HepG2 (cell line): Measurements from ENCODE around the gene CTDNEP1. TPM values are rescaled to one million over a fixed set of nuclear protein-coding genes. Genes with fewer than 3 reads are reported as not detected.
A peak's percentile ranks its signal among the peaks of the same experiment; 100 is the strongest.

Experiments
- ATAC-seq: fragments of 200-7000 bp; cut with Tn5 transposase; 3 replicates; pipeline ENCODE4 v1.9.1; 2020; ENCODE audit warnings: mild to moderate bottlenecking, moderate library complexity
- BruUV-seq: library from RNA; stranded (reverse); fragments of 400-500 nt; replicated peaks from 2 replicates; lab custom pipeline; 2021; lab: Mats Ljungman, UMichigan
- CTCF ChIA-PET: fragments of 300-600 bp; formaldehyde crosslinking; extraction: SDS; loops from one replicate; lab custom pipeline; 2021; ENCODE audit warnings: low total read pairs, inconsistent platforms, low intra/inter-chr PET ratio; lab: Yijun Ruan, JAX
- POLR2A ChIA-PET: fragments of 350-600 bp; sonication (Branson Sonifier 250); formaldehyde crosslinking; loops from one replicate; lab custom pipeline; 2020; ENCODE audit warnings: antibody characterized with exemption, inconsistent platforms; lab: Yijun Ruan, JAX
- DNase-seq: peaks from one replicate; pipeline ENCODE4 v3.0.0-alpha.2; 2015; ENCODE audit warnings: low spot score
- FAIRE-seq: peaks from 3 replicates; lab custom pipeline; 2011; peaks lifted over from hg19 to GRCh38; lab: Jason Lieb, UNC
- H2AFZ ChIP-seq: one replicate; pipeline ENCODE4 v1.6.1; 2011; ENCODE audit warnings: low read length, inconsistent platforms
- H3K27ac ChIP-seq: fragments of 300-600 bp; 3 replicates; pipeline ENCODE4 v1.8.0; 2011; ENCODE audit warnings: mixed run types, mild to moderate bottlenecking, mixed read lengths, low read length, inconsistent platforms; ENCODE audit not compliant: insufficient read depth; ENCODE audit errors: extremely low read length
- H3K27me3 ChIP-seq, 2 experiments: fragments of 200-600 bp in 1 of 2; 2 replicates in 1 of 2; 3 replicates in 1 of 2; pipeline versions ENCODE4 v1.6.0 to v1.8.0; 2011; ENCODE audit warnings: low read length in 2 of 2, mild to moderate bottlenecking in 2 of 2, moderate library complexity in 2 of 2, inconsistent platforms in 1 of 2; ENCODE audit not compliant: insufficient read depth in 2 of 2, control insufficient read depth in 1 of 2
- H3K36me3 ChIP-seq, 2 experiments: fragments of 200-600 bp in 1 of 2; replicated peaks in 1 of 2; 2 replicates in 1 of 2; 3 replicates in 1 of 2; pipeline versions ENCODE4 v1.5.1 to v1.8.0; 2011; ENCODE audit warnings: low read length in 2 of 2, inconsistent platforms in 1 of 2; ENCODE audit not compliant: insufficient read depth in 2 of 2, control insufficient read depth in 1 of 2
- H3K4me1 ChIP-seq: 2 replicates; pipeline ENCODE4 v1.5.1; 2012; ENCODE audit warnings: low read length, inconsistent platforms; ENCODE audit not compliant: insufficient read depth
- H3K4me2 ChIP-seq: 2 replicates; pipeline ENCODE4 v1.6.0; 2011; ENCODE audit warnings: low read depth, low read length, inconsistent platforms
- H3K4me3 ChIP-seq, 3 experiments: fragments of 200-600 bp in 1 of 3; sonication (generic), shearing (Covaris generic) in 1 of 3; replicated peaks in 1 of 3; 2 replicates each; pipeline ENCODE4 v1.5.1; 2011 to 2016; ENCODE audit warnings: low read length in 3 of 3, inconsistent platforms in 2 of 3, low read depth in 2 of 3, mild to moderate bottlenecking in 2 of 3, control low read depth in 1 of 3, mixed read lengths in 1 of 3; ENCODE audit not compliant: insufficient read depth in 1 of 3
- H3K79me2 ChIP-seq: one replicate; pipeline ENCODE4 v1.6.1; 2011; ENCODE audit warnings: low read length, inconsistent platforms; ENCODE audit not compliant: insufficient read depth
- H3K9ac ChIP-seq: 2 replicates; pipeline ENCODE4 v1.6.0; 2011; ENCODE audit warnings: mild to moderate bottlenecking, low read depth, low read length, inconsistent platforms; ENCODE audit not compliant: insufficient read depth
- H3K9me3 ChIP-seq: 2 replicates; pipeline ENCODE4 v1.5.1; 2012; ENCODE audit warnings: mild to moderate bottlenecking, low read length
- H4K20me1 ChIP-seq: 2 replicates; pipeline ENCODE4 v1.6.0; 2011; ENCODE audit warnings: inconsistent platforms, mild to moderate bottlenecking, low read length, moderate library complexity; ENCODE audit not compliant: insufficient read depth
- DBP ChIP-seq: sonication (generic); formaldehyde crosslinking; IDR thresholded peaks from 2 replicates; pipeline ENCODE4 v1.4.0; 2020; ENCODE audit warnings: missing genetic modification reagents; ENCODE audit errors: not compliant biosample characterization
- DRAP1 ChIP-seq: IDR thresholded peaks from 2 replicates; pipeline ENCODE4 v1.6.1; 2016; ENCODE audit warnings: missing genetic modification reagents, missing compliant biosample characterization
- E2F2 ChIP-seq: sonication (generic); formaldehyde crosslinking; IDR thresholded peaks from 2 replicates; pipeline ENCODE4 v1.4.0; 2020; ENCODE audit warnings: missing genetic modification reagents, borderline replicate concordance
- FOXK1 ChIP-seq: sonication (generic); formaldehyde crosslinking; IDR thresholded peaks from 2 replicates; pipeline ENCODE4 v1.4.0; 2020; ENCODE audit warnings: low read depth, missing genetic modification reagents, borderline replicate concordance
- JDP2 ChIP-seq: sonication (generic); formaldehyde crosslinking; IDR thresholded peaks from 2 replicates; pipeline ENCODE4 v1.8.1; 2022; ENCODE audit warnings: missing genetic modification reagents, borderline replicate concordance
- LCORL ChIP-seq, 2 experiments: fragments of 450-650 bp in 1 of 2; sonication (generic) in 1 of 2; formaldehyde crosslinking in 1 of 2; IDR thresholded peaks; 2 replicates each; pipeline versions ENCODE4 v1.5.0 to v1.6.1; 2017 to 2020; ENCODE audit warnings: antibody characterized with exemption in 1 of 2, missing genetic modification reagents in 1 of 2
- MXI1 ChIP-seq: IDR thresholded peaks from 3 replicates; pipeline ENCODE4 v1.6.1; 2012; ENCODE audit warnings: low read depth, low read length, inconsistent platforms, borderline replicate concordance
- POGZ ChIP-seq: sonication (generic); formaldehyde crosslinking; IDR thresholded peaks from 2 replicates; pipeline ENCODE4 v1.4.0; 2020; ENCODE audit warnings: mild to moderate bottlenecking, missing genetic modification reagents
- POLR2AphosphoS2 ChIP-seq: IDR thresholded peaks from 2 replicates; pipeline ENCODE4 v1.6.1; 2011; ENCODE audit warnings: low read depth, low read length, improper control_type of control experiment
- REST ChIP-seq, 2 experiments: IDR thresholded peaks; 2 replicates each; pipeline ENCODE4 v1.6.1; 2011 to 2012; ENCODE audit warnings: low read length in 2 of 2, borderline replicate concordance in 1 of 2, low read depth in 1 of 2, mild to moderate bottlenecking in 1 of 2, moderate library complexity in 1 of 2
- RFX1 ChIP-seq: fragments of 450-650 bp; IDR thresholded peaks from 2 replicates; pipeline ENCODE4 v1.6.1; 2017
- SSRP1 ChIP-seq: IDR thresholded peaks from 2 replicates; pipeline ENCODE4 v1.6.1; 2016; ENCODE audit warnings: control low read depth
- whole genome bisulfite sequencing: methylation state at CpG from one replicate; pipeline ENCODE4 v1.1.6; 2017; ENCODE audit warnings: low lambda C conversion rate; 5-methylcytosine and 5-hydroxymethylcytosine counted together
- in situ Hi-C: cut with HindIII; loops from 2 replicates; pipeline ENCODE4 v1.10.0; 2017; ENCODE audit warnings: low pct_unique_long_range_greater_than_20kb; ENCODE audit not compliant: extremely low pct_ligation_motif_present
- intact Hi-C: fragments of 100-400 bp; cut with micrococcal nuclease; formaldehyde crosslinking; loops from one replicate; pipeline ENCODE4 v1.10.0; 2022; ENCODE audit not compliant: unreplicated experiment
- polyA plus RNA-seq, 8 experiments: library from polyadenylated mRNA; depleted of rRNA in 3 of 8; stranded (reverse) in 7 of 8; unstranded in 1 of 8; fragments of >200 nt; fragmentation: Illumina TruSeq in 4 of 8; extraction: Trizol in 4 of 8; gene quantifications; 2 replicates each; pipeline versions ENCODE4 v1.2.1 to v1.2.3, GENCODE V29; 2011 to 2016; ENCODE audit warnings: low read depth in 4 of 8, missing spikeins in 1 of 8, mixed read lengths in 1 of 8; ENCODE audit not compliant: insufficient read depth in 1 of 8
- total RNA-seq, 5 experiments: library from RNA; depleted of rRNA; stranded (reverse); fragments of >200 nt; fragmentation: Illumina TruSeq; extraction: Trizol; gene quantifications; 2 replicates each; pipeline ENCODE4 v1.2.3, GENCODE V29; 2016; ENCODE audit warnings: low read depth in 1 of 5

The CTDNEP1 gene
- total and polyA plus RNA-seq, 2 of the 13 experiments (the other 11 are each of a cell fraction or from before 2014, with no cell fraction given): 19.8 to 118 TPM

GRCh38 chr17:7204828-7205461 lies 46.6 kb downstream of the CTDNEP1 start:
- Histone ChIP-seq H3K4me2 (no peak overlapping the region), H3K4me3 (no peak overlapping the region), H3K9ac (no peak overlapping the region), H2AFZ (no peak overlapping the region), H3K79me2 (no peaks in the 10 kb centered on the region), H3K36me3 (no peaks in the 10 kb centered on the region), H3K9me3 (no peaks in the 10 kb centered on the region), H3K27me3 (peaks cover 0 to 9% of the 10 kb centered on the region in 2 experiments; a peak in 2 of 5 replicates), H3K4me1 (no peaks in the 10 kb centered on the region), H3K27ac (no peak overlapping the region), H4K20me1 (no peaks in the 10 kb centered on the region)
- WGBS: 70% methylated on average over 28 of the region's 34 CpGs
- intact Hi-C loops: no loop called here
- in situ Hi-C loops: no loop called here
- ChIA-PET CTCF (no interaction called here), POLR2A (no interaction called here)
- no peak for ATAC-seq
- TF ChIP-seq JDP2 (CRISPR knock-in tag) (no peak), MXI1 (no peak), DRAP1 (CRISPR knock-in tag) (no peak), POLR2AphosphoS2 (no peak), RFX1 (0 out of 2 replicates have a peak, but pooled peaks have one; percentile 37)
- BruUV-seq: no TSS peak
- no peak for FAIRE-seq
- DNase-seq: no peak

- H3K27ac ChIP-seq: no peak overlapping the region
- no peaks in the 10 kb centered on the region for H3K4me1 ChIP-seq
- no peak for ATAC-seq
- DNase-seq: no peak
- ChIA-PET CTCF (no interaction called here), POLR2A (no interaction called here)
- no peak for FAIRE-seq
- intact Hi-C loops (no loop called here), in situ Hi-C loops (no loop called here)
- H3K36me3 ChIP-seq: no peaks in the 10 kb centered on the region
- no peaks in the 10 kb centered on the region for H3K9me3 ChIP-seq
- H3K79me2 ChIP-seq: no peaks in the 10 kb centered on the region
- peaks cover 0 to 9% of the 10 kb centered on the region in 2 experiments; a peak in 2 of 5 replicates for H3K27me3 ChIP-seq
- H3K4me2 ChIP-seq: no peak overlapping the region
- H4K20me1 ChIP-seq: no peaks in the 10 kb centered on the region
- no peak overlapping the region for H2AFZ ChIP-seq
- 97% methylated on average over 15 of the region's 15 CpGs for WGBS
- H3K9ac ChIP-seq: no peak overlapping the region
- H3K4me3 ChIP-seq: no peak overlapping the region
- BruUV-seq: no TSS peak
- TF ChIP-seq LCORL (IDR thresholded peaks at IDR 0.05) (no peak), LCORL (CRISPR knock-in tag; IDR thresholded peaks at IDR 0.05) (no peak), DBP (CRISPR knock-in tag) (no peak), SSRP1 (CRISPR knock-in tag) (no peak), POGZ (CRISPR knock-in tag) (no peak), E2F2 (CRISPR knock-in tag) (no peak), REST (IDR thresholded peaks at IDR 0.05; ENCODE audit: borderline replicate concordance in 1 of 2, low read depth in 1 of 2, low read length in 2 of 2) (no peak), FOXK1 (CRISPR knock-in tag) (no peak)
Measured at GRCh38 chr17:7204336-7204735, 47.2 kb downstream of the CTDNEP1 start.
